ENCODE results near the gene CSF2.
"Not testable (repeated sequence)": the region's sequence is repeated elsewhere in the genome, so short reads cannot be mapped to it uniquely, and the experiment has no call there.

The CSF2 gene

DNA sequence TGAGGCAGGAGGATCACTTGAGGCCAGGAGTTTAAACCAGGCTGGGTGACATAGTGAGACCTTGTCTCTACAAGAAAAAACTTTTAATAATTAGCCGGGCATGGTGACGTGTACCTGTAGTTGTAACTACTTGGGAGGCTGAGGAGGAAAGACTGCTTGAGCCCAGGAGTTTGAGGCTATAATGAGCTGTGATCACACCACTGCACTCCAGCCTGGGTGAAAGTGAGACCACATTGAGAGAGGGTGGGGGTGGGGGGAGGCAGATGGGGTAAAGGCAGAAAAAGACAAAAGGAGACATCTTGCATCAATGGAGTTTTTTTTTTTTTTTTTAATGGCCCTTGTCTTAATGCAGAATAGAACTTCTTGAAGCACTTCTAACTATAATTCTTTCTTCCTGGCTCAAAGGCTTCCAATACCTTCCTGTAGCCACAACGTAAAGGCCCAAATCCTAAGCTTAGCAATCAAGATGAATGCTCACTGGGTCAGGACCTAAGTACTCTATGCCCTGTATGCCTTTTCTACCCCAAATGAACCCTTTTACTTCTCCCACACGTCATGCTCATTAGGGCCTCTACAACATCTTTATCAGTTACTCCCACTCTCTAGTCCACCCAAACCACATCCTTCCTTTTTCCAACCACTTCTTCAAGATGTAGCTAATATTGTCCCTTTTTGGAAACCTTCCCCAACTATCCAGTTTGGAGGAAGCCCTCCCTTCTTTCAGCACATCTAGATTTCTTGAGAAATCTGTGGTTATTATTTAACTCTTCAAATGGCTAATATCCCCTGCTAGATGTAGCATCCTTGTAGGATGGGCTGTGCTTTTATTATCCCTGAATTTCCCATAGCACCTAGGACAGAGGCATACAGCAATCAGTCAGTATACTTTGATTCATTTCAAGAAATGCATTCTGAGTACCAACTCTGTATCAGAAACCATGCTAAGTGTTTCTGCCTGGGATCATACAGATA lies 40.8 kb downstream of the CSF2 start:
- peak; percentile 92 for DNase-seq

DNA sequence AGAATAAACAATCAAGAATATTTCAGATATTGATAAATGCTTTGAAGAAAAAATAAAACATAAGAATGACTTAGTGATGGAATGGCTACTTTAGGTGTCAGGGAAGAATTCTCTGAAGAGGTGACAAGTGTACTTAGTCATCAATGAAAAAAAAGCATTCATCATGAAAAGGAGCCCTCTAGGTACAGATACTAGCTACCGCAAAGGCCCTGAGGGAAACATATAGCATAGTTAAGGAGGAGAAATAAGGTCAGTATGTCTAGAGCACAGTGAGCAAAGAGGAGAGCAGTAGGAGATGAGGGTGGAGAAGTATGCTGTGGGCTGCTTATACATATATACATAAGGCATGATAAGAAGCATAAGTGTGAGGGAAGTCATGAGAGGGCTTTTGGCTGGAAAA lies 41.8 kb downstream of the CSF2 start:
- DNase-seq: no peak

DNA sequence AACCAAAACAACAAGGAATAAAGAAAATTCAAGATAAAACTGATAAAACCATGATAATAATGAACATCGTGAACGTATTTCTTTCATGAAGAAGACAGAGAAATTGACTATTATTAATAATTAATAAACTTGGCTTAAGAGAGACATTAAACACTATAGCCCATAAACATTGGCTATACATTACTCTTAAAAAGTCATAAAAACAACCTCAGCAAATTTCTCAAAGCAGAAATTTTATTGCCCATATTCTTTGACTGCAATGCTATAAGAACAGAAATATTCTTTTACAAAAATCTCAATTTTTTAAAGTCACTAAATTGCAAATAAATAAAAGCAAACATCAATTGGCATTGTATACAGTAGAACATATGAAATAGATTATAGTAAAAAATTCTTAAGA lies 42.5 kb downstream of the CSF2 start:
- no peak for DNase-seq

DNA sequence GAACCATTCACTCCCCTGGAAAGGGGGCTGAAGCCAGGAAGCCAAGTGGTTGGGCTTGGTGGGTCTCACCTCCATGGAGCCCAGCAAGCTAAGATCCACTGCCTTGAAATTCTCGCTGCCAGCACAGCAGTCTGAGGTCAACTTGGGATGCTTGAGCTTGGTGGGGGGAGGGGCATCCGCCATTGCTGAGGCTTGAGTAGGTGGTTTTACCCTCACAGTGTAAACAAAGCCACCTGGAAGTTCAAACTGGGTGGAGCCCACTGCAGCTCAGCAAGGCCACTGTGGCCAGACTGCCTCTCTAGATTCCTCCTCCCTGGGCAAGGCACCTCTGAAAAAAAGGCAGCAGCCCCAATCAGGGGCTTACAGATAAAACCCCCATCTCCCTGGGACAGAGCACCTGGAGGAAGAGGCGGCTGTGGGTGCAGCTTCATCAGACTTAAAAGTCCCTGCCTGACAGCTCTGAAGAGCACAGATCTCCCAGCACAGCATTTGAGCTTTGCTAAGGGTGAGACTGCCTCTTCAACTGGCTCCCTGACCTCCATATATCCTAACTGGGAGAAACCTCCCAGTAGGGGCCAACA lies 43.4 kb downstream of the CSF2 start:
- DNase-seq: not testable (repeated sequence)

DNA sequence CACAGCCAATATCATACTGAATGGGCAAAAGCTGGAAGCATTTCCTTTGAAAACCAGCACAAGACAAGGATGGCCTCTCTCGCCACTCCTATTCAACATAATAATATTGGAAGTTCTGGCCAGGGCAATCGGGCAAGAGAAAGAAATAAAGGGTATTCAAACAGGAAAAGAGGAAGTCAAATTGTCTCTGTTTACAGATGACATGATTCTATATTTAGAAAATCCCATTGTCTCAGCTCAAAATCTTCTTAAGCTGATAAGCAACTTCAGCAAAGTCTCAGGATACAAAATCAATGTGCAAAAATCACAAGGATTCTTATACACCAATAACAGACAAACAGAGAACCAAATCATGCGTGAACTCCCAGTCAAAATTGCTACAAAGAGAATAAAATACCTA lies 47.1 kb downstream of the CSF2 start:
- not testable (repeated sequence) for DNase-seq

DNA sequence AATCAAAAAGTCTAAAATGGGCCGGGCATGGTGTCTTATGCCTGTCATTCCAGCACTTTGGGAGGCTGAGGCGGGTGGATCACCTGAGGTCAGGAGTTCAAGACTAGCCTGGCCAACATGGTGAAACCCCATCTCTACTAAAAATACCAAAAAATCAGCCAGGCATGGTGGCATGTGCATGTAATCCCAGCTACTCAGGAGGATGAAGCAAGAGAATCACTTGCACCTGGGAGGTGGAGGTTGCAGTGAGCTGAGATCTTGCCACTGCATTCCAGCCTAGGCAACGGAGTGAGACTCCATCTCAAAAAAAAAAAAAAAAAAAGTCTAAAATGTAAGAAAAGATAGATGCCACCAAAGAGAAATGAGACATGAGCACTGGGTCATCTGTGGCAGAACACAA lies 49.4 kb downstream of the CSF2 start:
- not testable (repeated sequence) for DNase-seq

DNA sequence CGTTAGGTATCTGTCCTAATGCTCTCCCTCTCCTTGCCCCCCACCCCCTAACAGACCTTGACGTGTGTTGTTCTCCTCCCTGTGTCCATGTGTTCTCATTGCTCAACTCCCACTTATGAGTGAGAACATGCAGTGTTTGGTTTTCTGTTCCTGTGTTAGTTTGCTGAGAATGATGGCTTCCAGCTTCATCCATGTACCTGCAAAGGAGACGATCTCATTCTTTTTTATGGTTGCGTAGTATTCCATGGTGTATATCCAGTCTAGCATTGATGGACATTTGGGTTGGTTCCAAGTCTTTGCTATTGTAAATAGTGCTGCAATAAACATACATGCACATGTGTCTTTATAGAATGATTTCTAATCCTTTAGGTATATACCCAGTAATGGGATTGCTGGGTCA lies 50.0 kb downstream of the CSF2 start:
- DNase-seq: not testable (repeated sequence)
